ENCODE data around the gene SCAMP5.

The SCAMP5 gene

GRCh38 chr15:74989527-74989926, 5.8 kb upstream of the SCAMP5 start:
- no peak for DNase-seq (ENCODE audit: low spot score)
- no peak for TF ChIP-seq CTCF (IDR thresholded peaks at IDR 0.05)
- no peak overlapping the region for H3K4me3 ChIP-seq
- H3K27ac ChIP-seq = no peak overlapping the region

- TF ChIP-seq CTCF (IDR thresholded peaks at IDR 0.05) = no peak
- no peak for DNase-seq (ENCODE audit: low spot score)
- Histone ChIP-seq H3K27ac (no peak overlapping the region), H3K4me3 (no peak overlapping the region)
Observed at GRCh38 chr15:74992619-74993018, 2.7 kb upstream of the SCAMP5 start.

DNA sequence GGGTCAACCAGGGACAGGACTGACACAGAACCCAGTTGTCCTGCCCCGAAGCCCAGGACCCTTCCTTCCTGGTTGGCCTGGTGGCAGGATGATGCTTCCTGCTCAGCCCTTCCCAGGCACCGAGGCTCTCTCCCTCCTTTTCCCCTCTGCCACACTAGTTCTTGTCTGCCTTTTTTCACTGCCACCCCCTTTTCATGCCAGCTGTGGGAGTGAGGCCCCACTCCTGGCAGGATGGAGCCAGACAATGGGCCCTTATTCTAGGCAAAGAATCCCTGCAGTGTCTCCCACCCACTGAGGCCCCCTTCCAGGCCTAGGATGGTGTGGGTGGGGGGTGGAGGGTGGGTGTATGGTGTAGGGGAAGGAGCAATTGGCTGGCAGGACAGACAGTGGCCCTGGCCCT, 1.1 kb upstream of the SCAMP5 start:
- H3K27ac ChIP-seq = no peak overlapping the region
- no peak for TF ChIP-seq CTCF (IDR thresholded peaks at IDR 0.05)
- no peak overlapping the region for H3K4me3 ChIP-seq
- no peak for DNase-seq (ENCODE audit: low spot score)

DNA sequence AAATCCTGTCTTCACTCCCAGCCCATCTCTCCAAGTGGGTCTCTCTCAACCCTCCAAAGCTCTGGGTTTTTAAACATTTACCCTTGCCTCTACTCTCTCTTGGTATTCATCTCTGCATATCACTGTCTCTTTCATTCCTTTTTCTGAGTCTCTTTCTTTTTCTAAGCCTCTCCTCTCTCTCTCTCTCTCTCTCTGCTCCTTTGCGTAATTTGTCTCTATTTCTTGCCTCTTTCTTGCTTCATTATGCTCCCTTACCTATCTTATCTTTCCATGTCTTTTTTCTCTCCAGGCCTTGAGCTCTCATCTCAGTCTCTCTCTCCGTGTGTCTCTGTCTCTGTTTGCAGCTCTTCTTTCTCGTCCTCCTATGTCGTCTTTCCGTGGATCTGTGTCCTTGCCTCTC, 678 bp upstream of the SCAMP5 start:
- TF ChIP-seq CTCF (IDR thresholded peaks at IDR 0.05) = no peak
- no peak for DNase-seq (ENCODE audit: low spot score)
- Histone ChIP-seq H3K4me3 (no peak overlapping the region), H3K27ac (no peak overlapping the region)

DNA sequence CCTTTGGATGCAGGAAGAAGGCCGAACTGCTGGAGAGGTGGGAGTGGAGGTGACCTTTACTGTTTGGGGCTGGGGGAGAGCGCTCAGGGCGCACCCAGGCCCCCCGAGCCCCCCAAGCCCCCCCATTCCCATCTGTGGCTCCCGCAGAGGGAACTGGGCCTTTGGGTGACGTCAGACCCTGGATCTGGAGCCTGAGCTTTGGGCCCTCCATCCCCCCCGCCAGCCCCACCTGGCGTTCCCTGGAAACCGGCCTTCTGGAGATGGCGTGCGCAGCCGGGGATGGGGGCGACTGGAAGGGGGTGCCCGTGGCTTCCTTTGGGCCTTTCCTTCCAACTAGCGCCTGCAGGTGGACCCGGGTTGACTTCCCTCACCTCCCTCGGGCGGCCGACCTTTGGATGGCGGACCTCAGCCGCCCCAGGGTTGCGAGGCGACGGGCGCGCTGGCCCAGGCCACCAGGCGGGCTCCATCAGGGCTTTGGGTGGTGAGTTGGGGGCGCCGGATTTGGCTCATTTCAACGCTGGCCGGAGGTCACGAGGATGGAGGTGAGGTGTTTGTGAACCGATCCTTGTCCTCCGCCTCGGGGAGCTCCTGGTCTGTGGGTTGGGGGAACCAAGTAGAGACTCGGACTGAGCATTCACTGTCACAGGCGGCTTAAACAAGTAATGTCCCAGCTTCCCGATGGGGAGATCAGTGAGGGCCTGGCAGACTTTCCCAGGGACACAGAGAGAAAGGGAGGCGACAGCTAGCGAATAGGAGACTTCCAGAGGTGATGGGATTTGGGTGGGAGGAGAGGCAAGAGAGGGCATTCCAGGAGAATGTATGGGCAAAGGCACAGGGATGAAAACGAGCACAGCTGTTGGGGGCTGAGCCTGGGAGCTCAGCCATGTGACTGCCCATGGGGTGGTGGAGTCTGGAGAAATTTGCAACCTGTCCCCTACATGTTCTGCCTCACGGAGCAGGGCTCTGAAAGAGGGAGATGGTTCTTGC, 709 bp downstream of the SCAMP5 start:
- peak overlapping the region; percentile 85 for H3K4me3 ChIP-seq
- TF ChIP-seq CTCF (IDR thresholded peaks at IDR 0.05) = no peak
- no peak for DNase-seq (ENCODE audit: low spot score)
- H3K27ac ChIP-seq = no peak overlapping the region

DNA sequence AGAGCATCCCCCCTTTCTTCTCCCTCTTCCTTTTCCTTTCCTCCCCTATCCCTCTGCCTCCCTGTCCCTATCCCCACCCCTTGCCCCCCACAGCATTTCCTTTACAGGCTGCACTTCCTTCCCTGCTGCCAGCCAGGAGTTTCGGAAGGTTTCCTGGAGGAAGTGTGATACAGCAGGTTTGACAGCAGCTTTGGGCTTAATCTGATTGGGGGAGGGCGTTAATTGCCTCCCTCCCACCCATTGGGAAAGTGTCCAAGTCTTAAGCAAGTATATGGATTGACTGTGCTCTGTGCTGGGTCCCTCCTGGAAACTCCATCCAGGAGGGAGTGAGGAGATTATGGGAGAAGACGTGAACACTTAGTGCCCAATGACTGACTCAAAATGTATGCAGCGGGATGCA, 1.8 kb downstream of the SCAMP5 start:
- TF ChIP-seq CTCF (IDR thresholded peaks at IDR 0.05) = no peak

GRCh38 chr15:74997543-74997942, 2.2 kb downstream of the SCAMP5 start:
- Histone ChIP-seq H3K27ac (no peak overlapping the region), H3K4me3 (no peak overlapping the region)
- TF ChIP-seq CTCF (IDR thresholded peaks at IDR 0.05) = no peak
- DNase-seq (ENCODE audit: low spot score) = no peak

More for the DNA sequence above, 1.8 kb downstream of the SCAMP5 start:
- Histone ChIP-seq H3K4me3 (no peak overlapping the region), H3K27ac (no peak overlapping the region)
- DNase-seq (ENCODE audit: low spot score) = no peak
